Keratinocyte (primary cell): ENCODE results near the gene SPATA33. TPM values are rescaled to one million over a fixed set of nuclear protein-coding genes. Genes with fewer than 3 reads are reported as not detected.
"Not testable (repeated sequence)": the region's sequence is repeated elsewhere in the genome, so short reads cannot be mapped to it uniquely, and the experiment has no call there.

ENCODE experiments used
- DNase-seq: peaks from one replicate; pipeline ENCODE4 v3.0.0-alpha.2; 2011; ENCODE audit warnings: low read depth, missing footprints, low spot score
- FAIRE-seq: peaks from 2 replicates; lab custom pipeline; 2011; peaks lifted over from hg19 to GRCh38; lab: Jason Lieb, UNC
- H2AFZ ChIP-seq: 2 replicates; pipeline ENCODE4 v1.6.0; 2012; ENCODE audit warnings: low read length, control low read depth, inconsistent platforms; ENCODE audit not compliant: control insufficient read depth
- H3K27ac ChIP-seq: 2 replicates; pipeline ENCODE4 v1.5.1; 2011; ENCODE audit warnings: low read length; ENCODE audit not compliant: control insufficient read depth, insufficient read depth
- H3K27me3 ChIP-seq: 3 replicates; pipeline ENCODE4 v1.6.0; 2011; ENCODE audit warnings: low read length; ENCODE audit not compliant: control insufficient read depth, insufficient read depth; ENCODE audit errors: extremely low read depth
- H3K36me3 ChIP-seq, 2 experiments: 2 replicates in 1 of 2; 3 replicates in 1 of 2; pipeline ENCODE4 v1.5.1; 2011; ENCODE audit warnings: low read length in 2 of 2, mild to moderate bottlenecking in 1 of 2; ENCODE audit not compliant: control insufficient read depth in 2 of 2, insufficient read depth in 2 of 2; ENCODE audit errors: extremely low read depth in 1 of 2
- H3K4me1 ChIP-seq: 3 replicates; pipeline ENCODE4 v1.5.1; 2011; ENCODE audit warnings: low read length; ENCODE audit not compliant: control insufficient read depth, insufficient read depth; ENCODE audit errors: extremely low read depth
- H3K4me2 ChIP-seq: 3 replicates; pipeline ENCODE4 v1.6.0; 2011; ENCODE audit warnings: low read depth, low read length; ENCODE audit not compliant: control insufficient read depth, insufficient read depth; ENCODE audit errors: extremely low read depth
- H3K4me3 ChIP-seq, 3 experiments: fragments of 200-600 bp in 1 of 3; sonication (generic) in 1 of 3; 2 replicates in 2 of 3; 3 replicates in 1 of 3; pipeline ENCODE4 v1.5.1; 2011 to 2016; ENCODE audit warnings: low read length in 3 of 3, mild to moderate bottlenecking in 3 of 3, control low read depth in 2 of 3, inconsistent platforms in 1 of 3, low read depth in 1 of 3, mixed read lengths in 1 of 3, mixed run types in 1 of 3, moderate library complexity in 1 of 3; ENCODE audit not compliant: control insufficient read depth in 2 of 3, insufficient read depth in 2 of 3; ENCODE audit errors: extremely low read depth in 1 of 3
- H3K79me2 ChIP-seq: 2 replicates; pipeline ENCODE4 v1.6.0; 2012; ENCODE audit warnings: low read length; ENCODE audit not compliant: control insufficient read depth, insufficient read depth
- H3K9ac ChIP-seq: 3 replicates; pipeline ENCODE4 v1.6.0; 2011; ENCODE audit warnings: low read length; ENCODE audit not compliant: control insufficient read depth, insufficient read depth; ENCODE audit errors: extremely low read depth
- H3K9me1 ChIP-seq: 3 replicates; pipeline ENCODE4 v1.6.0; 2011; ENCODE audit warnings: low read length; ENCODE audit not compliant: control insufficient read depth, insufficient read depth; ENCODE audit errors: extremely low read depth
- H3K9me3 ChIP-seq: 2 replicates; pipeline ENCODE4 v1.5.1; 2012; ENCODE audit warnings: low read depth, low read length; ENCODE audit not compliant: control insufficient read depth
- H4K20me1 ChIP-seq: 3 replicates; pipeline ENCODE4 v1.6.0; 2011; ENCODE audit warnings: low read length; ENCODE audit not compliant: control insufficient read depth, insufficient read depth; ENCODE audit errors: extremely low read depth
- EZH2 ChIP-seq: IDR thresholded peaks from one replicate; pipeline ENCODE4 v1.6.1; 2012; ENCODE audit warnings: inconsistent platforms, mild to moderate bottlenecking, low read length, moderate library complexity
- dilution Hi-C: fragments of 300-500 bp; cut with MboI; formaldehyde crosslinking; loops from one replicate; pipeline ENCODE4 v1.7.0; 2020; ENCODE audit warnings: low sequenced_read_pairs; ENCODE audit not compliant: extremely low pct_ligation_motif_present
- polyA plus RNA-seq, 5 experiments: library from polyadenylated mRNA; depleted of rRNA in 3 of 5; stranded (reverse) in 3 of 5; stranded (forward) in 1 of 5; unstranded in 1 of 5; fragments of >200 nt; gene quantifications; 1 replicate in 1 of 5; 2 replicates in 3 of 5; 3 replicates in 1 of 5; pipeline versions ENCODE4 v1.2.1 to v1.2.3, GENCODE V29; 2011 to 2012; ENCODE audit warnings: missing spikeins in 2 of 5, low read depth in 1 of 5, low replicate concordance in 1 of 5
- TF ChIP-seq, protein P1 (sequence below), 3 experiments: IDR thresholded peaks in 1 of 3; conservative IDR thresholded peaks in 1 of 3; optimal IDR thresholded peaks in 1 of 3; 2 replicates in 2 of 3; 3 replicates in 1 of 3; pipeline versions ENCODE3 to v1.5.1; 2011; ENCODE audit warnings: low read length in 3 of 3, mild to moderate bottlenecking in 3 of 3, moderate library complexity in 2 of 3, control low read depth in 1 of 3, inconsistent platforms in 1 of 3; ENCODE audit not compliant: insufficient read depth in 2 of 3; ENCODE audit errors: extremely low read depth in 1 of 3

Gene SPATA33
- polyA plus RNA-seq, 1 donor (not counting 4 experiments of a cell fraction or from before 2014, with no cell fraction given), result 5.3 TPM

DNA sequence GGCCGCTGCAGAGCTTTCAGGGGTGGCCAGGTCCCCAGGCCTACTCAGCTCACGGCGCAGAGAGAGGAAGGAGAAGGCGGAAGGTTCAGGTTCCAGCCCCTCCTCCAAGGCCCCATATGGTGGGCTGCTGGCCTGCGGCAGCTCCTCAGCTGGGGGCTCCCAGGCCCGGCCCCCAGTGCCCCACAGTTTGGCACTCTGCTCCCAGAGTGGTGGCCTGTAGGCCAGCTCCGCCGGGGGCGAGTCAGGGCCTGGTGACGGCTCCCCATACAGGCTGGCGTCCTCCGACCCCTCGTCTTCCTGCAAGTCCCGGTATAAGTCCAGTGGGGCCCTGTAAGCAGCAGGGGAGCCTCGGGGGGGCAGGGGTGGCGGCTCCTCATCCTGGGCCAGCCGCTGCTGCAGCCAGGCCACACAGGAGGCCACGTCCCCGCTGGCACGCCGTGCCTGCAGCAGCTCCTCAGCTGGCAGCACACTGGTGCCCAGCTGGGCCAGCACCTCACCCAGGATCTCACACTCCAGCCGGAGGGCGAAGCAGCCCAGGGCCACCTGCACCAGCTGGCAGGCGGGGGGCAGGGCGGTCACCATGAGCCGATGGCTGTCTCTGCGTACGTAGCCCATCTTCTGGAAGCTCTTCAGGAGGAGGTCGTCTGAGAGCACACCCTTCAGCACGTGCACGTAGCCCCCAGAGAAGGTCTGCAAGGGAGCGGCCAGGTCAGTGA, 40.1 kb downstream of the SPATA33 start:
- TF ChIP-seq EZH2, result no peak
- TF ChIP-seq, protein P1, sequence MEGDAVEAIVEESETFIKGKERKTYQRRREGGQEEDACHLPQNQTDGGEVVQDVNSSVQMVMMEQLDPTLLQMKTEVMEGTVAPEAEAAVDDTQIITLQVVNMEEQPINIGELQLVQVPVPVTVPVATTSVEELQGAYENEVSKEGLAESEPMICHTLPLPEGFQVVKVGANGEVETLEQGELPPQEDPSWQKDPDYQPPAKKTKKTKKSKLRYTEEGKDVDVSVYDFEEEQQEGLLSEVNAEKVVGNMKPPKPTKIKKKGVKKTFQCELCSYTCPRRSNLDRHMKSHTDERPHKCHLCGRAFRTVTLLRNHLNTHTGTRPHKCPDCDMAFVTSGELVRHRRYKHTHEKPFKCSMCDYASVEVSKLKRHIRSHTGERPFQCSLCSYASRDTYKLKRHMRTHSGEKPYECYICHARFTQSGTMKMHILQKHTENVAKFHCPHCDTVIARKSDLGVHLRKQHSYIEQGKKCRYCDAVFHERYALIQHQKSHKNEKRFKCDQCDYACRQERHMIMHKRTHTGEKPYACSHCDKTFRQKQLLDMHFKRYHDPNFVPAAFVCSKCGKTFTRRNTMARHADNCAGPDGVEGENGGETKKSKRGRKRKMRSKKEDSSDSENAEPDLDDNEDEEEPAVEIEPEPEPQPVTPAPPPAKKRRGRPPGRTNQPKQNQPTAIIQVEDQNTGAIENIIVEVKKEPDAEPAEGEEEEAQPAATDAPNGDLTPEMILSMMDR (optimal IDR thresholded peaks at IDR 0.05 in 1 of 3, IDR thresholded peaks at IDR 0.05 in 1 of 3, conservative IDR thresholded peaks at IDR 0.05 in 1 of 3; ENCODE audit: extremely low read depth in 1 of 3, insufficient read depth in 2 of 3, low read length in 3 of 3), result no peak
- no peaks in the 10 kb centered on the region for H4K20me1 ChIP-seq
- no peak overlapping the region for H3K4me3 ChIP-seq
- peaks cover 12% of the 10 kb centered on the region for H3K4me1 ChIP-seq
- no peaks in the 10 kb centered on the region for H3K9me3 ChIP-seq
- H3K27me3 ChIP-seq, result no peaks in the 10 kb centered on the region
- no peak overlapping the region for H2AFZ ChIP-seq
- H3K36me3 ChIP-seq, result peaks cover 20% of the 10 kb centered on the region in 2 experiments
- FAIRE-seq (no peak), DNase-seq (no peak)
- no peaks in the 10 kb centered on the region for H3K9me1 ChIP-seq
- H3K4me2 ChIP-seq, result no peak overlapping the region
- no peak overlapping the region for H3K9ac ChIP-seq
- H3K27ac ChIP-seq, result no peak overlapping the region
- H3K79me2 ChIP-seq, result no peaks in the 10 kb centered on the region
- dilution Hi-C loops, result no loop called here

DNA sequence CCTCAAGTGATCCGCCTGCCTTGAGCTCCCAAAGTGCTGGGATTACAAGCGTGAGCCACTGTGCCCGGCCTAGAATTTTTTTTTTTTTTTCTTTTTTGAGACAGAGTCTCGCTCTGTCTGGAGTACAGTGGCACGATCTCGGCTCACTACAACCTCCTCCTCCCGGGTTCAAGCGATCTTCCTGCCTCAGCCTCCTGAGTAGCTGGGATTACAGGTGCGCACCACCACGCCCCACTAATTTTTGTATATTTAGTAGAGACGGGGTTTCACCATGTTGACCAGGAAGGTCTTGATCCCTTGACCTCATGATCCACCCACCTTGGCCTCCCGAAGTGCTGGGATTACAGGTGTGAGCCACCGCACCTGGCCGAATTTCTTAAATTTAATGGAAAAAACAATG, 41.1 kb downstream of the SPATA33 start:
- H3K4me3 ChIP-seq, H3K27me3 ChIP-seq, H3K79me2 ChIP-seq, FAIRE-seq, H3K9me3 ChIP-seq, H3K9me1 ChIP-seq, H3K27ac ChIP-seq, H4K20me1 ChIP-seq, H2AFZ ChIP-seq, DNase-seq, H3K9ac ChIP-seq, dilution Hi-C loops, H3K4me2 ChIP-seq: not testable (repeated sequence)
- Histone ChIP-seq H3K4me1 (peaks cover 12% of the 10 kb centered on the region), H3K36me3 (peaks cover 13% of the 10 kb centered on the region in 2 experiments)

DNA sequence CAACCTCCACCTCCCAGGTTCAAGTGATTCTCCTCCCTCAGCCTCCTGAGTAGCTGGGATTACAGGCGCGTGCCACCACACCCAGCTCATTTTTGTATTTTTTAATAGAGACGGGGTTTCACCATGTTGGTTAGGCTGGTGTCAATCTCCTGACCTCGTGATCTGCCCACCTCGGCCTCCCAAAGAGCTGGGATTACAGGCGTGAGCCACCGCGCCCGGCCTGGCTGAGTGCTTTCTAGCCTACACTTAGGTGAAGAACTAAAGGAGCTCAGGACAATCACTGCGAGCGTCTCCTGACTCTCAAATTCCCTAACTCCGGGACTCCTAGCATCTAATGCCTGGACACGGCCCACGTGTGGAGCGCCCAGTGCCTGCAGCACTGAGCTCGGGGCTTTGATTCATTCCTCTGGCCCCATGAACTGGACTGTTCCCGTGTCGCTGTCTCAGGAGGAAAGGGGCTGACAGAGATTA, 42.0 kb downstream of the SPATA33 start:
- H4K20me1 ChIP-seq, DNase-seq, H3K9me1 ChIP-seq, H3K79me2 ChIP-seq, H2AFZ ChIP-seq, H3K27ac ChIP-seq, H3K9me3 ChIP-seq, H3K27me3 ChIP-seq, dilution Hi-C loops, H3K36me3 ChIP-seq, FAIRE-seq, H3K9ac ChIP-seq: not testable (repeated sequence)
- Histone ChIP-seq H3K4me3 (peak overlapping the region in 1 of 3 experiments; percentile 57), H3K4me1 (peaks cover 12% of the 10 kb centered on the region), H3K4me2 (peak overlapping the region; percentile 87)
